ENCODE results near the gene NEU4. TPM values are rescaled to one million over a fixed set of nuclear protein-coding genes. Genes with fewer than 3 reads are reported as not detected.

The NEU4 gene
- total and polyA plus RNA-seq, 9 of the 15 experiments (the other 6 are each of a cell fraction or from before 2014, with no cell fraction given): 0.01 to 0.40 TPM; not detected in 7

- no peak for TF ChIP-seq MNT (conservative IDR thresholded peaks at IDR 0.05)
Observed at GRCh38 chr2:241808051-241808720, 807 bp upstream of the NEU4 start (continued).

- no peak overlapping the region for H2AFZ ChIP-seq (ENCODE audit: low read depth, low read length)
- H3K4me3 ChIP-seq: no peak overlapping the region
- ATAC-seq (no peak), DNase-seq (ENCODE audit: extremely low read depth in 1 of 4, low spot score in 3 of 4) (peak in 1 of 4 experiments; percentile 3), FAIRE-seq (no peak)
- no peaks in the 10 kb centered on the region for H3K27me3 ChIP-seq (ENCODE audit: control insufficient read depth in 2 of 2, insufficient read depth in 2 of 2, low read length in 2 of 2)
- no peak overlapping the region for H3K4me2 ChIP-seq (ENCODE audit: insufficient read depth, low read length)
- POLR2A ChIA-PET: interaction anchor here (0.6 to 0.7 kb wide), 2 partner anchors 113 to 150 kb away, joined by 3 read pairs; no protein-coding TSS in a partner anchor
- CTCF ChIA-PET (ENCODE audit: low intra/inter-chr PET ratio): no interaction called here
- intact Hi-C loops (cut with micrococcal nuclease) (no loop called here), in situ Hi-C loops (cut with MboI) (no loop called here)
- WGBS (ENCODE audit: insufficient coverage, low coverage, missing lambda C conversion rate): 51% methylated on average over 19 of the region's 29 CpGs
- no peaks in the 10 kb centered on the region for H3K79me2 ChIP-seq (ENCODE audit: control insufficient read depth, insufficient read depth, low read length)
- no peak for TF ChIP-seq ATF6 (CRISPR knock-in tag; IDR thresholded peaks at IDR 0.05)
- TF ChIP-seq ZFP30 (CRISPR knock-in tag; IDR thresholded peaks at IDR 0.05; ENCODE audit: borderline replicate concordance): no peak
- peak; percentile 19; the same call in 1 of the 2 replicates for TF ChIP-seq ZFX (CRISPR knock-in tag; IDR thresholded peaks at IDR 0.05)
- H3K9ac ChIP-seq (ENCODE audit: insufficient read depth in 1 of 2, low read depth in 2 of 2, low read length in 2 of 2): 0 out of 4 replicates have a peak overlapping the region, but pooled peaks of 1 of the 2 experiments have one; percentile 17
- H3K9me1 ChIP-seq (ENCODE audit: control insufficient read depth, insufficient read depth, low read length): no peaks in the 10 kb centered on the region
- BruUV-seq (replicated peaks): no TSS peak
- no peaks in the 10 kb centered on the region for H3K36me3 ChIP-seq (ENCODE audit: control insufficient read depth, insufficient read depth, low read length)
- H3K27ac ChIP-seq (ENCODE audit: extremely low read depth, low read depth, low read length): no peak overlapping the region
- H4K20me1 ChIP-seq (replicated peaks; ENCODE audit: control insufficient read depth, insufficient read depth, low read length): no peaks in the 10 kb centered on the region
- no peaks in the 10 kb centered on the region for H3K9me3 ChIP-seq (replicated peaks; ENCODE audit: control insufficient read depth, insufficient read depth, low read depth, low read length)
- H3K4me1 ChIP-seq (replicated peaks in 1 of 2; ENCODE audit: control insufficient read depth in 2 of 2, insufficient read depth in 2 of 2, low read length in 2 of 2): peaks cover 7 to 51% of the 10 kb centered on the region in 2 experiments
Observed at GRCh38 chr2:241809383-241810306, 652 bp downstream of the NEU4 start.

All from K562 (cell line).